ENCODE results near the gene LYSMD1. TPM values are rescaled to one million over a fixed set of nuclear protein-coding genes. Genes with fewer than 3 reads are reported as not detected.

Gene LYSMD1
- total RNA-seq, 1 donor from 2014 or later, result 14.0 TPM

DNA sequence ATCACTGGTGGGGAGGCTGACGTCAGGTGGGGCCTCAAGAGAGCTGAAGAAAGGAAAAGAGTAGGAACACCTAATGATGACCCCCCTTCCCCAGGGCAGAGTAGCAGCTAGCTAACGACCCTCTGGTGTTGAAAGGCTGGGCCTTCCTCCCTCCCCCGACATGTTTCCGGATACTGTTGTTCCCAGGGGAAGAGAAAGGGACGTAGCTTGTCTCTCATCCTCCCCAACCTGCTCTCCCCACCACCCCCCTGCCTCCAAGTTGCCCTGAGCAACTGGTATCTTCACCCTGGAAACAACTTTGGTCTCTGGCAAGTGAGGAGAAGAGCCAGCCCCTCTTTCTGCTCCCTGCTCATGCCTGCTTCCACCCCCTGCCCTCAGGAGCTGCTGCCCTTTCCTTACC, 21.7 kb downstream of the LYSMD1 start:
- Mint-ChIP-seq H3K27ac (no peak overlapping the region), H3K4me3 (ENCODE audit: low read depth) (no peak overlapping the region), H3K27me3 (peaks cover 16% of the 10 kb centered on the region), H3K9me3 (ENCODE audit: low read depth) (no peaks in the 10 kb centered on the region), H3K36me3 (ENCODE audit: insufficient read depth) (peaks cover 3% of the 10 kb centered on the region), H3K4me1 (ENCODE audit: low read depth) (peaks cover 10% of the 10 kb centered on the region)
- TF ChIP-seq, protein P1, sequence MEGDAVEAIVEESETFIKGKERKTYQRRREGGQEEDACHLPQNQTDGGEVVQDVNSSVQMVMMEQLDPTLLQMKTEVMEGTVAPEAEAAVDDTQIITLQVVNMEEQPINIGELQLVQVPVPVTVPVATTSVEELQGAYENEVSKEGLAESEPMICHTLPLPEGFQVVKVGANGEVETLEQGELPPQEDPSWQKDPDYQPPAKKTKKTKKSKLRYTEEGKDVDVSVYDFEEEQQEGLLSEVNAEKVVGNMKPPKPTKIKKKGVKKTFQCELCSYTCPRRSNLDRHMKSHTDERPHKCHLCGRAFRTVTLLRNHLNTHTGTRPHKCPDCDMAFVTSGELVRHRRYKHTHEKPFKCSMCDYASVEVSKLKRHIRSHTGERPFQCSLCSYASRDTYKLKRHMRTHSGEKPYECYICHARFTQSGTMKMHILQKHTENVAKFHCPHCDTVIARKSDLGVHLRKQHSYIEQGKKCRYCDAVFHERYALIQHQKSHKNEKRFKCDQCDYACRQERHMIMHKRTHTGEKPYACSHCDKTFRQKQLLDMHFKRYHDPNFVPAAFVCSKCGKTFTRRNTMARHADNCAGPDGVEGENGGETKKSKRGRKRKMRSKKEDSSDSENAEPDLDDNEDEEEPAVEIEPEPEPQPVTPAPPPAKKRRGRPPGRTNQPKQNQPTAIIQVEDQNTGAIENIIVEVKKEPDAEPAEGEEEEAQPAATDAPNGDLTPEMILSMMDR (IDR thresholded peaks at IDR 0.05; ENCODE audit: unreplicated experiment), result no peak
- DNase-seq (ENCODE audit: low spot score, unreplicated experiment), result no peak

DNA sequence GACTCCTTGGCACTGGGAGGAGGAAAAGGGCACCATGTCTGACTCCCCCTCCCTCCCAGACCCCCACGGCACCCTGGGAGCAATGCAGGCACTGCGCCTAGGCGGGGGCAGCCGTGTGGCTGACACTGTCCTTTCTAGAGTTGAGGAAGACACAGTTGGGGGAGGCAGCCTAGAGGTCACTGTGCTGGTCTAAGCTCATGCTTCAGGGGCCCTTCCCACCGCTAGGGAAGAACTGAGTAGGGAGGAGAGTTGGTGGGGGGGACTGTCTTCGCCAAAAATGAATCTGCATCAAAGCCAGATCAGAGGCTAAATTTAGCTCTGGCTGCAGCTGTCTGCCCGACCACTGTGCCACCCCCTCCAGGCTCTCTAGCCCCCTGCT, 22.7 kb downstream of the LYSMD1 start:
- Mint-ChIP-seq H3K36me3 (ENCODE audit: insufficient read depth) (peaks cover 3% of the 10 kb centered on the region), H3K4me3 (ENCODE audit: low read depth) (no peak overlapping the region), H3K4me1 (ENCODE audit: low read depth) (peaks cover 10% of the 10 kb centered on the region), H3K9me3 (ENCODE audit: low read depth) (no peaks in the 10 kb centered on the region), H3K27me3 (peaks cover 11% of the 10 kb centered on the region), H3K27ac (no peak overlapping the region)
- DNase-seq (ENCODE audit: low spot score, unreplicated experiment), result no peak
- TF ChIP-seq, protein P1 (IDR thresholded peaks at IDR 0.05; ENCODE audit: unreplicated experiment), result no peak

DNA sequence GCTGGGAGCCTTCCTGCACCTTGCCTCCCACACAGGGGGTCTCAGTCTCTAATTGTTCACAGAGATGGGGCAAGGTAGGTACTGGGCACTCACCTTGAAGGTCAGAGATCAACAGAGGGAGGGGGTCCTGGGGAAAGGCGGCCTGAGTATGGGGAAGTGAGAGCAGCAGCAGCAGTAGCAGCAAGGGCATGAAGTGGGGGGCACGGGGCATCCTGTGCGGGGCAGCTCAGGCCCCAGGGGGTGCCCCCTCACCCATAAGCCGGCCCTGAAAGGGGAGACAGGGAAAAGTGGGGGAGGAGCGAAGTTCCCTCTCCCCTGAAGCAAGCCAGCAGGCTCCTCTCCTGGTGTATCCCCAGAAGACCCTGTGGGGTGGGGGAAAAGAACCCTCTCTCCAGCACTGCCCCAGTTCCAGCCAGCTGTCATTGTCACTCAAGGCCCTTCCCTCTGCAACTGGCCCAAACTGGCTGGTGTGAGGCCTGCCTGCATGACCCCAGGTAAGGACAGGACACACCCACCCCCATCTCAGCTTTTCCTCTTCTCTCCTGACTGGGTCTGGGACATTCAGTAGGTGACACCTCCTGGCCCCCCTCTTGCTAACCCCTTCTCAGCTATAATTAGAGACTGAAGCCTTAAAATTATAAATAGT, 23.2 kb downstream of the LYSMD1 start:
- H3K36me3 Mint-ChIP-seq (ENCODE audit: insufficient read depth), result peaks cover 2% of the 10 kb centered on the region
- H3K9me3 Mint-ChIP-seq (ENCODE audit: low read depth), result no peaks in the 10 kb centered on the region
- peaks cover 6% of the 10 kb centered on the region for H3K27me3 Mint-ChIP-seq
- H3K27ac Mint-ChIP-seq, result no peak overlapping the region
- peaks cover 10% of the 10 kb centered on the region for H3K4me1 Mint-ChIP-seq (ENCODE audit: low read depth)
- no peak for DNase-seq (ENCODE audit: low spot score, unreplicated experiment)
- H3K4me3 Mint-ChIP-seq (ENCODE audit: low read depth), result no peak overlapping the region
- TF ChIP-seq, protein P1 (IDR thresholded peaks at IDR 0.05; ENCODE audit: unreplicated experiment), result no peak

DNA sequence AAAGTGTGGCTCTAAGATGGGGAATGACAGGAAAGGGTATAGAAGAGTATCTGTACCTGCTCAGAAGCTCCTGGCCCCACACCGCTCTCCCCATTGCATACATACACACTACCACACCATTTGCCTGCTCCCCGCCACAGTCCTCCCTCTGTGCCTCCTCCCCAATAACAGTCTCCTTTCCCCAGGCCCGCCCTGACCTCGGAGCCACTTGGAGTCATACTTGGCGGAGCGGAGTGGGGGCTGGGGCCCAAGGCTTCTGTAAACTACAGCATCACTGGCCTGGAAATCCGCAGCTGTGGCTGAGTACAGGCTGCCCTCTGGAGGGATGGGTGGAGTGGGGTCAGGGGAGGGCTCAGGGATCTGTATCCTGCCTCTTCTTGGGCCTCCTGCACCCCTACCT, 27.9 kb downstream of the LYSMD1 start:
- no peak for DNase-seq (ENCODE audit: low spot score, unreplicated experiment)
- Mint-ChIP-seq H3K4me3 (ENCODE audit: low read depth) (no peak overlapping the region), H3K4me1 (ENCODE audit: low read depth) (no peaks in the 10 kb centered on the region), H3K9me3 (ENCODE audit: low read depth) (no peaks in the 10 kb centered on the region), H3K27me3 (peaks cover 22% of the 10 kb centered on the region), H3K36me3 (ENCODE audit: insufficient read depth) (peaks cover 28% of the 10 kb centered on the region), H3K27ac (no peak overlapping the region)
- TF ChIP-seq, protein P1 (IDR thresholded peaks at IDR 0.05; ENCODE audit: unreplicated experiment), result no peak

DNA sequence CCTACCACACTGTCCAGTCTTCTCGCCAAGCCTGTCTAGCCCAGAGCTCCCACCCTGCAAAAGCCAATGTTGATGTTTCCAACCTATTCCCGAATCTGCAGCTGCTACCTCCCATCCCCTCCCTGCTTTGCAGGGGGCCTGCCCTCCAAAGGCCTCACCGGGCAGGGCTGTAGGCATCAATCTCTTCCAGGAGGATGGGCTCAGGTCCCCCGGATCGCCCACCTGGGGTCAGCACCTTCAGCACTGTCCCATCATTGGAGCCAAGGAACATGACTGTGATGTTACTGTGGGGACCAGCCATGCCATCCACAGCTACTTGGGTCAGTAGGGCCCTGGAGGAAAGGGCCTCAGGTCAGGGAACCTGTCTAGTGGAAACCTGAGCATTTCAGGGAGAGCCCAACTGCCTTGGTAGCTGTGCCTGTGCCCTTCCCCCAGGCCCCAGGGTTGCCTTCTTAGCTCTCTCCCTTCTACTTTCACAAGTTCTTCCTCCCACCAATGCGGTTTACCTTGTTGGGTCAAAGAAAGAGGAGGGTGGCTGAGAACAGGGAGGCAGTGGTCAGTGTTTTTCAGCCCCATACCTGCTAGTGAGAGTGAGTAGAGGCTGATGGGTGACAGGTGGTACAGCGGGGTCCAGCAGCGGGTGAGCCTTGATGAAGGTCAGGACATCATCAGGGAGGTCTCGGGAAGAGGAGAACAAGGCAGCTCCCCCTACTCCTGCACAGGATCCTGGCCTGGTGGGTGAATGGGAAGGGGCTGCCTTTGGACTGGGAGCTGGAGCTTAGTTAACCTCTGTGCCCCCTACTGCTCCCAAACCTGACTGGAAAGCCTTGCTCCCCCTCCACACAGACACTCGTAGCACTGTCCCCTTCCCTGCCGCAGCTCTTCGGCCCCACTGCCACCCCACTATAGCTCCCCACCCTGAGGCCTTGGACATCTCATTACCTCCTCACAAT, 30.0 kb downstream of the LYSMD1 start:
- Mint-ChIP-seq H3K27me3 (peaks cover 37% of the 10 kb centered on the region), H3K27ac (no peak overlapping the region), H3K36me3 (ENCODE audit: insufficient read depth) (peaks cover 28% of the 10 kb centered on the region), H3K4me1 (ENCODE audit: low read depth) (peaks cover 8% of the 10 kb centered on the region), H3K4me3 (ENCODE audit: low read depth) (no peak overlapping the region), H3K9me3 (ENCODE audit: low read depth) (no peaks in the 10 kb centered on the region)
- DNase-seq (ENCODE audit: low spot score, unreplicated experiment), result no peak
- TF ChIP-seq, protein P1 (IDR thresholded peaks at IDR 0.05; ENCODE audit: unreplicated experiment), result peak; percentile 12
